PC-3 (cell line): ENCODE data around the gene GPR152. TPM values are rescaled to one million over a fixed set of nuclear protein-coding genes. Genes with fewer than 3 reads are reported as not detected.

Experiments used
- ATAC-seq: fragments of 200-7000 bp; cut with Tn5 transposase; 2 replicates; pipeline ENCODE4 v1.9.1; 2020; ENCODE audit warnings: mild to moderate bottlenecking, moderate library complexity
- BruUV-seq: library from RNA; stranded (reverse); fragments of 400-500 nt; replicated peaks from 2 replicates; lab custom pipeline; 2021; lab: Mats Ljungman, UMichigan
- CTCF ChIA-PET: fragments of 300-600 bp; sonication (Branson Sonifier 250); formaldehyde crosslinking; loops from one replicate; lab custom pipeline; 2022; ENCODE audit warnings: antibody characterized with exemption; lab: Charles Lee
- POLR2A ChIA-PET: fragments of 300-600 bp; sonication (Branson Sonifier 250); formaldehyde crosslinking; loops from one replicate; lab custom pipeline; 2022; ENCODE audit warnings: antibody characterized with exemption; ENCODE audit not compliant: unreplicated experiment; lab: Charles Lee
- DNase-seq: peaks from one replicate; pipeline ENCODE4 v3.0.0-alpha.2; 2015
- H2AFZ ChIP-seq: fragments of 300-600 bp; sonication (generic); 2 replicates; pipeline ENCODE4 v1.6.0; 2016; ENCODE audit warnings: antibody characterized with exemption, low read length
- H3F3A ChIP-seq: fragments of 300-600 bp; sonication (generic); one replicate; pipeline ENCODE4 v1.6.0; 2017; ENCODE audit warnings: antibody characterized with exemption, low read length, control low read depth, mild to moderate bottlenecking; ENCODE audit not compliant: unreplicated experiment
- H3K27ac ChIP-seq: fragments of 300-600 bp; sonication (generic); 2 replicates; pipeline ENCODE4 v1.5.1; 2016; ENCODE audit warnings: mild to moderate bottlenecking, low read length
- H3K27me3 ChIP-seq: fragments of 300-600 bp; sonication (generic); 2 replicates; pipeline ENCODE4 v1.6.1; 2016; ENCODE audit warnings: low read length, mixed read lengths
- H3K36me3 ChIP-seq: fragments of 300-600 bp; sonication (generic); 2 replicates; pipeline ENCODE4 v1.6.1; 2016; ENCODE audit warnings: low read depth, mixed run types, low read length, mixed read lengths
- H3K4me1 ChIP-seq: fragments of 300-600 bp; sonication (generic); 2 replicates; pipeline ENCODE4 v1.5.1; 2016; ENCODE audit warnings: low read length; ENCODE audit not compliant: insufficient read depth
- H3K4me2 ChIP-seq: fragments of 300-600 bp; sonication (generic); 2 replicates; pipeline ENCODE4 v1.6.0; 2016; ENCODE audit warnings: low read length
- H3K4me3 ChIP-seq: fragments of 300-600 bp; sonication (generic); 2 replicates; pipeline ENCODE4 v1.5.1; 2016; ENCODE audit warnings: mild to moderate bottlenecking, low read length, mixed read lengths
- H3K79me2 ChIP-seq: fragments of 300-600 bp; sonication (generic); 2 replicates; pipeline ENCODE4 v1.6.1; 2017; ENCODE audit warnings: low read length, mixed read lengths
- H3K9ac ChIP-seq: fragments of 300-600 bp; sonication (generic); 2 replicates; pipeline ENCODE4 v1.6.0; 2016; ENCODE audit warnings: mild to moderate bottlenecking, low read length
- H3K9me2 ChIP-seq: fragments of 300-600 bp; sonication (generic); replicated peaks from 2 replicates; pipeline ENCODE4 v1.6.1; 2016; ENCODE audit warnings: mixed run types, low read length, mixed read lengths
- H3K9me3 ChIP-seq: fragments of 300-600 bp; sonication (generic); 2 replicates; pipeline ENCODE4 v1.6.1; 2016; ENCODE audit warnings: low read length, mixed read lengths
- H4K20me1 ChIP-seq: fragments of 300-600 bp; sonication (generic); 2 replicates; pipeline ENCODE4 v1.6.1; 2016; ENCODE audit warnings: low read length, mixed read lengths
- EZH2 ChIP-seq: fragments of 300-600 bp; sonication (generic); IDR thresholded peaks from one replicate; pipeline ENCODE4 v1.6.1; 2017; ENCODE audit warnings: antibody characterized with exemption, mild to moderate bottlenecking, low read length; ENCODE audit not compliant: unreplicated experiment
- EZH2phosphoT487 ChIP-seq: fragments of 300-600 bp; sonication (generic); IDR thresholded peaks from 2 replicates; pipeline ENCODE4 v1.6.1; 2018; ENCODE audit warnings: mild to moderate bottlenecking, antibody characterized with exemption, low read length, borderline replicate concordance
- intact Hi-C: fragments of 100-400 bp; cut with micrococcal nuclease; formaldehyde crosslinking; loops from 2 replicates; pipeline ENCODE4 v1.9.0; 2023
- total RNA-seq: library from RNA; depleted of rRNA; stranded (reverse); fragments of >200 nt; gene quantifications from 2 replicates; pipeline ENCODE4 v1.2.3, GENCODE V29; 2014
- TF ChIP-seq, protein P1 (sequence below): fragments of 300-600 bp; sonication (generic); conservative IDR thresholded peaks from 2 replicates; pipeline ENCODE4 v1.5.1; 2017; ENCODE audit warnings: antibody characterized with exemption, low read depth, mild to moderate bottlenecking, low read length

The GPR152 gene
- total RNA-seq, 1 experiment from 2014 or later = not detected

DNA sequence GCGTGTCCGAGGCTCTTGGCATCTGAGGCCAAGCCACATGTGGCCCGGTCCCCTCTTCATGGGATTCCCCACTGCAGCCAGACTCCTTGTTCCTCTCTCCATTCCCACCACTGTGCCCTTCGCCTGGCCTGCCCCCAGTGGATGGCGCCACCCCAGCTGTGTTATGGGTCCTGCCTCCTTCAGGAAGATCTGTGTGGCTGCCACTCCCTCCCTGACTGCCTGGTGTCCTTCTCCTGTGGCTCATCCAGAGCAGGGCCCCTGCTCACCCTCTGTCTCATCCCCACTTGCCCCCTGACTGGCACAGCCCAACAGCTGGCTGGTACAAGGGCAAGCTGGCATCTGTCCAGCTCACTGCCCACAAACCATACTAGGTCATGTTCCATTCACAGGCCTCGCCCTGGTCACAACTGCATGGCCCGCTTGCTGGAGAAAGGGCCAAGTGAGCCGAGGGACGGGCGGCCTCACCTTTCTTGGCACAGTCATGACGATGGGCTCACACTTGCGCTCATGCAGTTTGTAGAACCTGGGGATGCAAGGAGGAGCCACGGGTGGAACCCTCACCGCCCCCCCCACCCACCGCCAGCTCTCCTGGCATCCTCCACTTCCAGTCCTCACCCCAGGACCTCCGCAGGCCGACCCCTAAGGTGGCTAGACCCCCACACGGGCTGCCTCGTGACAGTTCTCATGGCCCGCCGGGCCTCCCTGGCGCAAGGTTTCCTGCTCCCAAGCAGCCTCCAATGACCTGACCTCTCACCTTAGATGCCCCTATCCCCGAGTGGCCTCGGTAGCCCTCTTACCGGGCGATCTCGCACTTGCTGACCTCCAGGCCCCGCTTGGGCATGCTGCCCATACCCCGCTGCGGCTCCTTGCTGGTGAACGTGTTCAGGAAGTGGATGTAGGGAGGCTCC is 13.0 kb downstream of the GPR152 start:
- intact Hi-C loops = no loop called here
- no peaks in the 10 kb centered on the region for H3K9me3 ChIP-seq
- H3K4me3 ChIP-seq = no peak overlapping the region
- no peaks in the 10 kb centered on the region for H3K9me2 ChIP-seq
- no peak overlapping the region for H3K27ac ChIP-seq
- CTCF ChIA-PET = no interaction called here
- H3K9ac ChIP-seq = no peak overlapping the region
- POLR2A ChIA-PET = interaction anchor here (0.7 kb wide), 1 partner anchor 11 kb away, joined by 3 read pairs; no protein-coding TSS in a partner anchor
- no TSS peak for BruUV-seq
- 0 out of 2 replicates have a peak, but pooled peaks cover 6% of the 10 kb centered on the region for H3K79me2 ChIP-seq
- DNase-seq (peak; percentile 36), ATAC-seq (peak; percentile 19)
- no peaks in the 10 kb centered on the region for H4K20me1 ChIP-seq
- peaks cover 9% of the 10 kb centered on the region for H3F3A ChIP-seq
- H3K4me1 ChIP-seq = 0 out of 2 replicates have a peak, but pooled peaks cover 6% of the 10 kb centered on the region
- no peaks in the 10 kb centered on the region for H3K27me3 ChIP-seq
- no peak overlapping the region for H2AFZ ChIP-seq
- H3K4me2 ChIP-seq = no peak overlapping the region
- peaks cover 10% of the 10 kb centered on the region; the same call in 1 of the 2 replicates for H3K36me3 ChIP-seq
- no peak for TF ChIP-seq EZH2
- TF ChIP-seq, protein P1, sequence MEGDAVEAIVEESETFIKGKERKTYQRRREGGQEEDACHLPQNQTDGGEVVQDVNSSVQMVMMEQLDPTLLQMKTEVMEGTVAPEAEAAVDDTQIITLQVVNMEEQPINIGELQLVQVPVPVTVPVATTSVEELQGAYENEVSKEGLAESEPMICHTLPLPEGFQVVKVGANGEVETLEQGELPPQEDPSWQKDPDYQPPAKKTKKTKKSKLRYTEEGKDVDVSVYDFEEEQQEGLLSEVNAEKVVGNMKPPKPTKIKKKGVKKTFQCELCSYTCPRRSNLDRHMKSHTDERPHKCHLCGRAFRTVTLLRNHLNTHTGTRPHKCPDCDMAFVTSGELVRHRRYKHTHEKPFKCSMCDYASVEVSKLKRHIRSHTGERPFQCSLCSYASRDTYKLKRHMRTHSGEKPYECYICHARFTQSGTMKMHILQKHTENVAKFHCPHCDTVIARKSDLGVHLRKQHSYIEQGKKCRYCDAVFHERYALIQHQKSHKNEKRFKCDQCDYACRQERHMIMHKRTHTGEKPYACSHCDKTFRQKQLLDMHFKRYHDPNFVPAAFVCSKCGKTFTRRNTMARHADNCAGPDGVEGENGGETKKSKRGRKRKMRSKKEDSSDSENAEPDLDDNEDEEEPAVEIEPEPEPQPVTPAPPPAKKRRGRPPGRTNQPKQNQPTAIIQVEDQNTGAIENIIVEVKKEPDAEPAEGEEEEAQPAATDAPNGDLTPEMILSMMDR = peak; percentile 64

DNA sequence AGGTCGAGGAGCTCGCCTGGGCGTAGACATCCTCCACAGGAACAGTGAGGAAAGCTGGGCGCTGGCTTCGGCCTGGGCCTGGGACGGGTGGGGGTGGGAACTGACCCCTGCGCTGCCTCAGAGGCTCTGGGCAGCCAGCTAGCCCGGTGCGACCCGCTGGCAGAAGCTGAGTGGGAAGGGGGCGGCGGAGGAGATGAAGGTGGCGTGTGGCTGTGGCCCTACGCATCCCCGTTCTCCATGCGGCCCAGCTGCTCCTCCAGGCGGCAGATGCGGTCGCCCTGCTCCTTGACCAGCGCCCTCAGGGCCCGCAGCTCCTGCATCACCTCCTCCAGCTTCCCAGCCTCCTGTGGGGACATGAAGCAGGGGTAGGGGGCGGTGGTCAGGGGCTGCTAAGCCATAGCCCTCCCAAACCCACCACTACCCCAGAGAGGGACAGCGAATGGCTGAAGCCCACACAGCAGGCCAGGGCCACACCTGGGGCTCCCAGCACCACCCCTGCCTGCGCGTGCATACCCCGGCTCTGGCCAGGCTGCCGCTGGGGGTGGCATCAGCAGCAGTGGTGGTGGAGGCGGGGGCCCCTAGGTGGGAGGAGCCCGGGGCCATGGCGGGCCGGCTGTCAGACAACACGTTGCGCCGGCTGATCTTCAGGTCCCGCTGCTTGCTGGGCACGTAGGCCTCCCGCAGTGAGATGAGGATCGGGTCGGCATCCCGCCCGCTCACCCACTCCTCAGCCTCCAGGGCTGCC is 14.2 kb downstream of the GPR152 start:
- no peak for DNase-seq
- H3K36me3 ChIP-seq = peaks cover 20% of the 10 kb centered on the region; the same call in 1 of the 2 replicates
- no peak overlapping the region for H3K27ac ChIP-seq
- H3K4me2 ChIP-seq = no peak overlapping the region
- H3K9me3 ChIP-seq = no peaks in the 10 kb centered on the region
- no TSS peak for BruUV-seq
- H4K20me1 ChIP-seq = no peaks in the 10 kb centered on the region
- ChIA-PET POLR2A (interaction anchor here (0.7 kb wide), 1 partner anchor 13 kb away, joined by 3 read pairs; no protein-coding TSS in a partner anchor), CTCF (interaction anchor here (0.6 kb wide), 1 partner anchor 21 kb away, joined by 3 read pairs; no protein-coding TSS in a partner anchor)
- no peak overlapping the region for H3K4me3 ChIP-seq
- H3K4me1 ChIP-seq = no peaks in the 10 kb centered on the region
- H3K9me2 ChIP-seq = no peaks in the 10 kb centered on the region
- 0 out of 2 replicates have a peak, but pooled peaks cover 6% of the 10 kb centered on the region for H3K79me2 ChIP-seq
- H2AFZ ChIP-seq = no peak overlapping the region
- H3K9ac ChIP-seq = no peak overlapping the region
- H3K27me3 ChIP-seq = no peaks in the 10 kb centered on the region
- TF ChIP-seq, protein P1 = no peak
- TF ChIP-seq EZH2 (no peak), EZH2phosphoT487 (no peak)
- peaks cover 9% of the 10 kb centered on the region for H3F3A ChIP-seq
- no peak for ATAC-seq
- intact Hi-C loops = no loop called here
